ENCODE measurements around the gene LCN12. TPM values are rescaled to one million over a fixed set of nuclear protein-coding genes. Genes with fewer than 3 reads are reported as not detected.

The LCN12 gene
- total and polyA plus RNA-seq, 11 donors: 0.46 to 23.7 (median 4.2) TPM

Other genes starting within 250 kb of the LCN12 start
Only the 30 nearest of the 33 such genes appear.
- gene LCN10, start 209.3 kb upstream of the LCN12 start, total RNA-seq: 10 to 100 TPM in 5 of 9 donors, 1 to 10 TPM in 2, under 1 TPM in 2; 0.50 to 21.5 (median 10.1) TPM
- gene LCN10, start 209.3 kb upstream of the LCN12 start, polyA plus RNA-seq: 10 to 100 TPM; 15.7 to 40.7 TPM
- gene LCN6, start 203.7 kb upstream of the LCN12 start, total RNA-seq: 10 to 100 TPM in 5 of 9 donors, 1 to 10 TPM in 3, under 1 TPM in 1; 0.81 to 58.7 (median 15.8) TPM
- gene LCN6, start 203.7 kb upstream of the LCN12 start, polyA plus RNA-seq: 100 to 1,000 TPM in 1 of 2 donors, 10 to 100 TPM in 1; 46.1 to 101 TPM
- not detected for gene LCN8, start 194.0 kb upstream of the LCN12 start, total RNA-seq
- not detected for gene LCN8, start 194.0 kb upstream of the LCN12 start, polyA plus RNA-seq
- gene LCN15, start 187.8 kb upstream of the LCN12 start, total RNA-seq: 1 to 10 TPM in 3 of 9 donors, under 1 TPM in 2, not detected in 4; 0.64 to 2.8 (median 1.2) TPM
- gene LCN15, start 187.8 kb upstream of the LCN12 start, polyA plus RNA-seq: 1 to 10 TPM in 1 of 2 donors, under 1 TPM in 1; 0.65 to 2.4 TPM
- gene TMEM141, start 160.9 kb upstream of the LCN12 start, total RNA-seq: 100 to 1,000 TPM in 1 of 9 donors, 10 to 100 TPM in 8; 45.6 to 122 (median 63.3) TPM
- 100 to 1,000 TPM in 1 of 2 donors, 10 to 100 TPM in 1; 86.1 to 116 TPM for gene TMEM141, start 160.9 kb upstream of the LCN12 start, polyA plus RNA-seq
- 1 to 10 TPM in 7 of 9 donors, under 1 TPM in 2; 0.64 to 3.8 (median 1.4) TPM for gene CCDC183, start 155.9 kb upstream of the LCN12 start, total RNA-seq
- gene CCDC183, start 155.9 kb upstream of the LCN12 start, polyA plus RNA-seq: 1 to 10 TPM in 1 of 2 donors, under 1 TPM in 1; 0.32 to 4.7 TPM
- 10 to 100 TPM; 59.4 to 82.2 (median 71.6) TPM for gene RABL6, start 144.3 kb upstream of the LCN12 start, total RNA-seq
- gene RABL6, start 144.3 kb upstream of the LCN12 start, polyA plus RNA-seq: 10 to 100 TPM; 63.5 to 90.8 TPM
- 1 to 10 TPM; 2.6 to 7.0 (median 6.2) TPM for gene AJM1, start 109.8 kb upstream of the LCN12 start, total RNA-seq
- 1 to 10 TPM; 2.8 to 5.5 TPM for gene AJM1, start 109.8 kb upstream of the LCN12 start, polyA plus RNA-seq
- 100 to 1,000 TPM; 230 to 386 (median 266) TPM for gene PHPT1, start 102.9 kb upstream of the LCN12 start, total RNA-seq
- 100 to 1,000 TPM; 225 to 717 TPM for gene PHPT1, start 102.9 kb upstream of the LCN12 start, polyA plus RNA-seq
- gene MAMDC4, start 99.9 kb upstream of the LCN12 start, total RNA-seq: 1 to 10 TPM; 2.9 to 8.3 (median 6.1) TPM
- gene MAMDC4, start 99.9 kb upstream of the LCN12 start, polyA plus RNA-seq: 10 to 100 TPM in 1 of 2 donors, 1 to 10 TPM in 1; 4.5 to 14.9 TPM
- gene EDF1, start 86.0 kb upstream of the LCN12 start, total RNA-seq: 100 to 1,000 TPM; 289 to 467 (median 341) TPM
- 100 to 1,000 TPM; 454 to 605 TPM for gene EDF1, start 86.0 kb upstream of the LCN12 start, polyA plus RNA-seq
- gene TRAF2, start 65.8 kb upstream of the LCN12 start, total RNA-seq: 10 to 100 TPM in 3 of 9 donors, 1 to 10 TPM in 6; 6.3 to 14.7 (median 9.1) TPM
- 10 to 100 TPM; 10.6 to 28.3 TPM for gene TRAF2, start 65.8 kb upstream of the LCN12 start, polyA plus RNA-seq
- gene FBXW5, start 7.5 kb upstream of the LCN12 start, total RNA-seq: 100 to 1,000 TPM; 110 to 388 (median 147) TPM
- 100 to 1,000 TPM; 189 to 206 TPM for gene FBXW5, start 7.5 kb upstream of the LCN12 start, polyA plus RNA-seq
- 1 to 10 TPM in 7 of 9 donors, not detected in 2; 1.2 to 3.7 (median 1.5) TPM for gene C8G, start 7.0 kb upstream of the LCN12 start, total RNA-seq
- 1 to 10 TPM; 1.0 to 3.1 TPM for gene C8G, start 7.0 kb upstream of the LCN12 start, polyA plus RNA-seq
- 1,000 to 10,000 TPM; 1,152 to 4,769 (median 3,109) TPM for gene PTGDS, start 25.2 kb downstream of the LCN12 start, total RNA-seq
- 1,000 to 10,000 TPM; 2,982 to 5,295 TPM for gene PTGDS, start 25.2 kb downstream of the LCN12 start, polyA plus RNA-seq
- 10 to 100 TPM in 2 of 9 donors, 1 to 10 TPM in 5, under 1 TPM in 2; 0.16 to 14.9 (median 2.7) TPM for gene LCNL1, start 30.7 kb downstream of the LCN12 start, total RNA-seq
- 1 to 10 TPM in 1 of 2 donors, under 1 TPM in 1; 0.14 to 5.8 TPM for gene LCNL1, start 30.7 kb downstream of the LCN12 start, polyA plus RNA-seq
- gene PAXX, start 40.1 kb downstream of the LCN12 start, total RNA-seq: 10 to 100 TPM; 15.0 to 35.3 (median 19.4) TPM
- 10 to 100 TPM; 31.2 to 57.3 TPM for gene PAXX, start 40.1 kb downstream of the LCN12 start, polyA plus RNA-seq
- 10 to 100 TPM in 1 of 9 donors, 1 to 10 TPM in 8; 1.5 to 16.7 (median 5.0) TPM for gene CLIC3, start 44.3 kb downstream of the LCN12 start, total RNA-seq
- gene CLIC3, start 44.3 kb downstream of the LCN12 start, polyA plus RNA-seq: 10 to 100 TPM in 1 of 2 donors, 1 to 10 TPM in 1; 3.9 to 11.3 TPM
- gene ABCA2, start 76.0 kb downstream of the LCN12 start, total RNA-seq: 10 to 100 TPM; 19.1 to 44.3 (median 33.4) TPM
- gene ABCA2, start 76.0 kb downstream of the LCN12 start, polyA plus RNA-seq: 10 to 100 TPM; 13.1 to 30.6 TPM
- gene FUT7, start 79.8 kb downstream of the LCN12 start, total RNA-seq: under 1 TPM in 2 of 9 donors, not detected in 7; 0.15 to 0.48 TPM
- under 1 TPM in 1 of 2 donors, not detected in 1; 0.17 TPM for gene FUT7, start 79.8 kb downstream of the LCN12 start, polyA plus RNA-seq
- gene NPDC1, start 93.9 kb downstream of the LCN12 start, total RNA-seq: 100 to 1,000 TPM in 1 of 9 donors, 10 to 100 TPM in 8; 45.1 to 114 (median 55.1) TPM
- gene NPDC1, start 93.9 kb downstream of the LCN12 start, polyA plus RNA-seq: 10 to 100 TPM; 38.4 to 71.7 TPM
- 1 to 10 TPM in 8 of 9 donors, under 1 TPM in 1; 0.85 to 2.9 (median 1.2) TPM for gene ENTPD2, start 101.8 kb downstream of the LCN12 start, total RNA-seq
- gene ENTPD2, start 101.8 kb downstream of the LCN12 start, polyA plus RNA-seq: 1 to 10 TPM in 1 of 2 donors, under 1 TPM in 1; 0.50 to 1.2 TPM
- 1 to 10 TPM in 1 of 9 donors, under 1 TPM in 8; 0.09 to 2.0 (median 0.20) TPM for gene SAPCD2, start 118.3 kb downstream of the LCN12 start, total RNA-seq
- under 1 TPM; 0.15 to 0.22 TPM for gene SAPCD2, start 118.3 kb downstream of the LCN12 start, polyA plus RNA-seq
- gene UAP1L1, start 125.2 kb downstream of the LCN12 start, total RNA-seq: 10 to 100 TPM in 4 of 9 donors, 1 to 10 TPM in 5; 5.9 to 15.1 (median 9.4) TPM
- 10 to 100 TPM in 1 of 2 donors, 1 to 10 TPM in 1; 3.9 to 12.4 TPM for gene UAP1L1, start 125.2 kb downstream of the LCN12 start, polyA plus RNA-seq
- gene MAN1B1, start 134.7 kb downstream of the LCN12 start, total RNA-seq: 10 to 100 TPM; 17.6 to 40.6 (median 21.7) TPM
- gene MAN1B1, start 134.7 kb downstream of the LCN12 start, polyA plus RNA-seq: 10 to 100 TPM; 26.7 to 29.5 TPM
- gene DPP7, start 162.5 kb downstream of the LCN12 start, total RNA-seq: 100 to 1,000 TPM in 8 of 9 donors, 10 to 100 TPM in 1; 96.6 to 137 (median 119) TPM
- 100 to 1,000 TPM; 112 to 260 TPM for gene DPP7, start 162.5 kb downstream of the LCN12 start, polyA plus RNA-seq
- gene GRIN1, start 186.9 kb downstream of the LCN12 start, total RNA-seq: not detected
- under 1 TPM in 1 of 2 donors, not detected in 1; 0.10 TPM for gene GRIN1, start 186.9 kb downstream of the LCN12 start, polyA plus RNA-seq
- gene LRRC26, start 217.8 kb downstream of the LCN12 start, total RNA-seq: not detected
- gene LRRC26, start 217.8 kb downstream of the LCN12 start, polyA plus RNA-seq: not detected
- not detected for gene TMEM210, start 219.8 kb downstream of the LCN12 start, total RNA-seq
- not detected for gene TMEM210, start 219.8 kb downstream of the LCN12 start, polyA plus RNA-seq
- 10 to 100 TPM; 14.3 to 35.9 (median 28.9) TPM for gene ANAPC2, start 236.3 kb downstream of the LCN12 start, total RNA-seq
- gene ANAPC2, start 236.3 kb downstream of the LCN12 start, polyA plus RNA-seq: 10 to 100 TPM; 26.6 to 33.4 TPM

Measured in heart left ventricle (tissue), 11 donors.